ENCODE data around the gene CDC42BPG.

GRCh38 chr11:64842851-64843685 is 1.4 kb downstream of the CDC42BPG start:
- TF ChIP-seq CTCF (conservative IDR thresholded peaks at IDR 0.05; ENCODE audit: low read depth, low read length) = 0 out of 2 replicates have a peak, but pooled peaks have one; percentile 10
- no peak for TF ChIP-seq EZH2 (IDR thresholded peaks at IDR 0.05; ENCODE audit: low read length, unreplicated experiment)

Measured in PC-3 (cell line).